Measurements from ENCODE around the gene CMYA5.
"Not testable (repeated sequence)": the region's sequence is repeated elsewhere in the genome, so short reads cannot be mapped to it uniquely, and the experiment has no call there.

The CMYA5 gene

DNA sequence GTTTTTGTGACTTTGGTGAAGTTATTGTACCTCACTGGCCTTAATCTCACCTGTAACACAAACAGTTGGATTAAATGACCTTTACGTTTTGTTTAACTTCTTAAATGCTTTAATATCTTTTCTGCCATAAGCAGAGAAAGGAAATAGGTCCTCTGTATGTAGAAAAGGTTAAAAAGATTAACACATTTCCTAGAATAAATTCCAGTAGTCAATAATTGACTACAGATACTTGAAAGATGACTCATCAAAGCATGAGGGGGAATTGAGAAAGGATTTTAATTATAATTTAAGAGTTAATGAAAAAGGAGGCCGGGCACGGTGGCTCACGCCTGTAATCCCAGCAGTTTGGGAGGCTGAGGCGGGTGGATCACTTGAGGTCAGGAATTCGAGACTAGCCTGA is 35.8 kb upstream of the CMYA5 start:
- Histone ChIP-seq H4K20me1 (ENCODE audit: insufficient read depth) (no peaks in the 10 kb centered on the region), H3K27me3 (ENCODE audit: insufficient read depth, low read depth) (no peaks in the 10 kb centered on the region), H2AFZ (ENCODE audit: low read depth) (no peak overlapping the region), H3K4me2 (no peak overlapping the region), H3K9ac (no peak overlapping the region), H3K79me2 (ENCODE audit: insufficient read depth, low read depth) (no peaks in the 10 kb centered on the region), H3K4me3 (IDR thresholded peaks at IDR 0.05; ENCODE audit: insufficient read depth, low read depth, low read length) (no peak overlapping the region), H3K27ac (no peak overlapping the region), H3K4me1 (ENCODE audit: low read depth, poor library complexity, severe bottlenecking) (no peaks in the 10 kb centered on the region), H3K36me3 (ENCODE audit: insufficient read depth) (no peaks in the 10 kb centered on the region)
- TF ChIP-seq, protein P1, sequence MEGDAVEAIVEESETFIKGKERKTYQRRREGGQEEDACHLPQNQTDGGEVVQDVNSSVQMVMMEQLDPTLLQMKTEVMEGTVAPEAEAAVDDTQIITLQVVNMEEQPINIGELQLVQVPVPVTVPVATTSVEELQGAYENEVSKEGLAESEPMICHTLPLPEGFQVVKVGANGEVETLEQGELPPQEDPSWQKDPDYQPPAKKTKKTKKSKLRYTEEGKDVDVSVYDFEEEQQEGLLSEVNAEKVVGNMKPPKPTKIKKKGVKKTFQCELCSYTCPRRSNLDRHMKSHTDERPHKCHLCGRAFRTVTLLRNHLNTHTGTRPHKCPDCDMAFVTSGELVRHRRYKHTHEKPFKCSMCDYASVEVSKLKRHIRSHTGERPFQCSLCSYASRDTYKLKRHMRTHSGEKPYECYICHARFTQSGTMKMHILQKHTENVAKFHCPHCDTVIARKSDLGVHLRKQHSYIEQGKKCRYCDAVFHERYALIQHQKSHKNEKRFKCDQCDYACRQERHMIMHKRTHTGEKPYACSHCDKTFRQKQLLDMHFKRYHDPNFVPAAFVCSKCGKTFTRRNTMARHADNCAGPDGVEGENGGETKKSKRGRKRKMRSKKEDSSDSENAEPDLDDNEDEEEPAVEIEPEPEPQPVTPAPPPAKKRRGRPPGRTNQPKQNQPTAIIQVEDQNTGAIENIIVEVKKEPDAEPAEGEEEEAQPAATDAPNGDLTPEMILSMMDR (conservative IDR thresholded peaks at IDR 0.05; ENCODE audit: low read depth, low read length), result no peak

DNA sequence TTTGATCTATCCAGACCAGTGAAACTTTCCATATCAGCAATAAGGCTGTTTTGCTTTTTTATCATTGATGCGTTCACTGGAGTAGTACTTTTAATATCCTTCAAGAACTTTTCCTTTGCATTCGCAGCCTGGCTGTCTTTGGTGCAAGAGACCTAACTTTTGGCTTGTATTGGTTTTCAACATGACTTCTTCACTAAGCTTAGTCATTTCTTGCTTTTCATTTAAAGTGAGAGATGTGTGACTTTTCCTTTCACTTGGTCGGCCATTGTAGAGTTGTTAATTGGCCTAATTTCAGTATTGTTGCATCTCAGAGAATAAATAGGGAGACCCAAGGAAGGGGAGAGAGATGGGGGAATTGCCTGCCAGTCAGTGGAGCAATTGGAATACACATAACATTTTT is 26.4 kb upstream of the CMYA5 start:
- Histone ChIP-seq H3K36me3 (ENCODE audit: insufficient read depth) (no peaks in the 10 kb centered on the region), H3K4me2 (no peak overlapping the region), H2AFZ (ENCODE audit: low read depth) (no peak overlapping the region), H3K27me3 (ENCODE audit: insufficient read depth, low read depth) (no peaks in the 10 kb centered on the region), H4K20me1 (ENCODE audit: insufficient read depth) (no peaks in the 10 kb centered on the region), H3K27ac (no peak overlapping the region), H3K4me3 (IDR thresholded peaks at IDR 0.05; ENCODE audit: insufficient read depth, low read depth, low read length) (no peak overlapping the region), H3K4me1 (ENCODE audit: low read depth, poor library complexity, severe bottlenecking) (no peaks in the 10 kb centered on the region), H3K79me2 (ENCODE audit: insufficient read depth, low read depth) (no peaks in the 10 kb centered on the region), H3K9ac (no peak overlapping the region)
- TF ChIP-seq, protein P1 (conservative IDR thresholded peaks at IDR 0.05; ENCODE audit: low read depth, low read length), result no peak

DNA sequence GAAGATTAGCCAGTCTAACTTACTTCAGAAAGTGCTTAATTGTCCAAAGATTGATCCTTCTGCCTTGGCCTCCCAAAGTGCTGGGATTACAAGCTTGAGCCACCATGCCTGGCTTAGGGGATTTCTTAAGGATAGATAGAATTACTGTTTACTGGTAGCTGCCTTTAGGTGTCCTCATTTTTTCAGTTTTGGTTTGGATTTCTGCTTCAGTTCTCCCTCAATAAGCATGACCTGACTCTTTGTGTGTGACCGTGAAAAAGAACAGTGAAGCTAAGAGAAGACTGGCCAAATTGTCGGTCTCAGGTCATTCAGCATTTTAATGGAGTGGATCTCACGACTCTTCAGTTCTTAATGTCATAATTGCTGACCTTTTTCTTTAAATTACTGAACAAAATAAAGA is 22.9 kb upstream of the CMYA5 start:
- H3K36me3 ChIP-seq (ENCODE audit: insufficient read depth), result no peaks in the 10 kb centered on the region
- TF ChIP-seq, protein P1 (conservative IDR thresholded peaks at IDR 0.05; ENCODE audit: low read depth, low read length), result no peak
- no peak overlapping the region for H3K27ac ChIP-seq
- H3K4me1 ChIP-seq (ENCODE audit: low read depth, poor library complexity, severe bottlenecking), result no peaks in the 10 kb centered on the region
- no peak overlapping the region for H3K4me2 ChIP-seq
- H2AFZ ChIP-seq (ENCODE audit: low read depth), result no peak overlapping the region
- H3K79me2 ChIP-seq (ENCODE audit: insufficient read depth, low read depth), result no peaks in the 10 kb centered on the region
- no peak overlapping the region for H3K4me3 ChIP-seq (IDR thresholded peaks at IDR 0.05; ENCODE audit: insufficient read depth, low read depth, low read length)
- no peaks in the 10 kb centered on the region for H3K27me3 ChIP-seq (ENCODE audit: insufficient read depth, low read depth)
- H4K20me1 ChIP-seq (ENCODE audit: insufficient read depth), result no peaks in the 10 kb centered on the region
- H3K9ac ChIP-seq, result no peak overlapping the region

DNA sequence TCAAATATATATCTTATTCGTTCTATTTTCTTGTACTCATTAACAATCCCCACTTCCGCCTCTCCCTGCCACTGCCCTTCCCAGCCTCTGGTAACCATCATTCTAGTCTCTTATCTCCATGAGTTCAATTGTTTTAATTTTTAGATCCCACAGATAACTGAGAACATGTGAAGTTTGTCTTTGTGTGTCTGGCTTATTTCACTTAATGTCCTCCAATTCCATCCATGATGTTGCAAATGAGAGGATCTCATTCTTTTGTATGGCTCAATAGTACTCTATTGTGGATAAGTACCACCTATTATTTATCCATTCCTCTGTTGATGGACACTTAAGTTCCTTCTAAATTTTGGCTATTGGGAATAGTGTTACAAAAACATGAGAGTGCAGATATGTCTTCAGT is 17.2 kb upstream of the CMYA5 start:
- Histone ChIP-seq H3K36me3 (ENCODE audit: insufficient read depth) (no peaks in the 10 kb centered on the region), H3K4me2 (no peak overlapping the region), H3K79me2 (ENCODE audit: insufficient read depth, low read depth) (no peaks in the 10 kb centered on the region), H3K9ac (no peak overlapping the region), H3K27me3 (ENCODE audit: insufficient read depth, low read depth) (no peaks in the 10 kb centered on the region), H3K4me1 (ENCODE audit: low read depth, poor library complexity, severe bottlenecking) (peaks cover 3% of the 10 kb centered on the region), H4K20me1 (ENCODE audit: insufficient read depth) (no peaks in the 10 kb centered on the region), H3K27ac (no peak overlapping the region), H3K4me3 (IDR thresholded peaks at IDR 0.05; ENCODE audit: insufficient read depth, low read depth, low read length) (no peak overlapping the region), H2AFZ (ENCODE audit: low read depth) (no peak overlapping the region)
- TF ChIP-seq, protein P1 (conservative IDR thresholded peaks at IDR 0.05; ENCODE audit: low read depth, low read length), result no peak

DNA sequence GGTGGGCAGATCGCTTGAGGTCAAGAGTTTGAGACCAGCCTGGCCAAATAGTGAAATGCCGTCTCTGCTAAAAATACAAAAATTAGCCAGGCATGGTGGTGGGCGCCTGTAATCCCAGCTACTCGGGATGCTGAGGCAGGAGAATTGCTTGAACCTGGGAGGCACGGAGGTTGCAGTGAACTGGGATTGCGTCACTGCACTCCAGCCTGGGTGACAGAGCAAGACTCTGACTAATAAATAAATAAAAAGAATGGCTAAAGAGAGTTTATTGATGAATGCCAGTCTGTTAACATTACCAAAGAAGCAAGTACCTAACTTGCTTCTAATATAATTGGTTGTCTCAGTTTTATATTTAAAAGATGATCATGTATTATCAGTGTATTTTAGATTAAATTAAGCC is 13.3 kb upstream of the CMYA5 start:
- not testable (repeated sequence) for H3K79me2 ChIP-seq (ENCODE audit: insufficient read depth, low read depth)

DNA sequence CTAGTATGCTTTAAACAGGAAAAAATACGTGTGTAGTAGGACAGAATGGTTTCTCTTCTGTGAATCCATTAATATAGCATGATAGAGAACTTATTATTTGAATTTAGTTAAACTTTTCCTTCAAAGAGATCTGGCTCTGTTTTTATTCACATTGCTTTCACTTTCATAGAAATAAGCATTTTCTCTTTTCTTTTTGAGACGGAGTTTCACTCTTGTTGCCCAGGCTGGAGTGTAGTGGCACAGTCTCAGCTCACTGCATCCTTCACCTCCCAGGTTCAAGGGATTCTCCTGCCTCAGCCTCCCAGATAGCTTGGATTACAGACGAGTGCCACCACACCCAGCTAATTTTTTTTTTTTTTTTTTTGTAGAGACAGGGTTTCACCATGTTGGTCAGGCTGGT is 7.5 kb upstream of the CMYA5 start:
- H3K4me2 ChIP-seq, result not testable (repeated sequence)

More for the DNA sequence above, 13.3 kb upstream of the CMYA5 start:
- not testable (repeated sequence) for H3K4me1 ChIP-seq (ENCODE audit: low read depth, poor library complexity, severe bottlenecking); H3K27me3 ChIP-seq (ENCODE audit: insufficient read depth, low read depth); H3K27ac ChIP-seq; H4K20me1 ChIP-seq (ENCODE audit: insufficient read depth); H3K9ac ChIP-seq; H3K4me3 ChIP-seq (IDR thresholded peaks at IDR 0.05; ENCODE audit: insufficient read depth, low read depth, low read length); H3K36me3 ChIP-seq (ENCODE audit: insufficient read depth); H3K4me2 ChIP-seq; H2AFZ ChIP-seq (ENCODE audit: low read depth)

More for the DNA sequence above, 7.5 kb upstream of the CMYA5 start:
- H3K4me3 ChIP-seq (IDR thresholded peaks at IDR 0.05; ENCODE audit: insufficient read depth, low read depth, low read length); H3K27me3 ChIP-seq (ENCODE audit: insufficient read depth, low read depth); H3K9ac ChIP-seq; H3K79me2 ChIP-seq (ENCODE audit: insufficient read depth, low read depth); H3K36me3 ChIP-seq (ENCODE audit: insufficient read depth); H3K27ac ChIP-seq; H4K20me1 ChIP-seq (ENCODE audit: insufficient read depth); H2AFZ ChIP-seq (ENCODE audit: low read depth): not testable (repeated sequence)
- H3K4me1 ChIP-seq (ENCODE audit: low read depth, poor library complexity, severe bottlenecking), result peaks cover 13% of the 10 kb centered on the region

Measured in KMS-11 (cell line).